ENCODE results near the gene SGSM2.

Gene SGSM2

DNA sequence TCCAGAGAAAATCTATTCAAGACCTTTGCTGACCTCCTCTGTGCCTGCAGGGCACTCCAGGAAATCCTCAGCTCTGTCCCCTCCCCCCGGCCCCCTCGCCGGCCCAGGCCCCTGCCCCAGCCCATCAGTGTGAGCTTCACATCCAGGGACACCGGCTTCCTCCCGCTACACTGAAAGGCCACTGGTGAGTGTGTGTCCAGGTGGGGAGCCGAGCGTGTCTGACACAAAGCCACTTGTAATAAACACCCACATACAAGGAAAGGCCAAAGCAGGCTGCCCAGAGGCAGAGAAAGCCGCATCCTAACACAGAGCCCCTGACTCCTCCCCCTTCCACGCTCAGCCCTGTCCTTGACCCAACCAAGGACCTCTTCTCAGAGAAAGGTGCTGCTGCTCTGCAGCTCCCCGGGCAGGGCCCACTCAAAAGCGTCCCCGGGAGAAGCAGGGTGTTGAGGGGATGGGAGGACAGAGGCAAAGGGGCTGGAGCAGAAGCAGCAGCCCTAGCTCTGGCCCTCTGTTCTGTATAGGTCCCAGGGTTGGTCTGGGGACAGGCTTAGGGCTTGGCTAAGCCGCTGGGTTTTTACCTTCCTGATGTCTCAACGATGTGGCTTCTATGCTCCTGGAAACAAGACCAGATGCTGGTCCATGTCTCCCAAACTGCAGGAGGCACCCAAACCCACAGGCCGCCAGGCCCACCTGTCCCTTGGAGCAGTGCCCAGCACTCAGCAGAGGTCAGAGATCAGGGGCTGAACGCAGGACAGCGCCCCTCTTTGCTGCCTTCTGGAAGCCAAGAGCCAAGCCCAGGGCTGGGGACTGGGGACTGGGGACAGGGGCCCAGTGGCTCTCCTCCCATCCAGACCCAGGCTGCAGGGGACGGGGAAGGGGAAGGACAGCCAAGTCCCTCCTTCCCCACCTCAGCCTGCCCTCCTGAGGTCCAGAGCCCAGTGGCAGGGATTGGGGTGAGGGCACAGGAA, 48.2 kb downstream of the SGSM2 start:
- no peaks in the 10 kb centered on the region for H3K27me3 ChIP-seq (replicated peaks in 2 of 5; ENCODE audit: control insufficient read depth in 4 of 5, insufficient read depth in 5 of 5, low read length in 4 of 5)
- WGBS (ENCODE audit: insufficient coverage): 94% methylated on average over 13 of the region's 18 CpGs
- H3K9me3 ChIP-seq (ENCODE audit: control extremely low read depth in 1 of 5, control insufficient read depth in 4 of 5, insufficient read depth in 2 of 5, low read depth in 1 of 5, low read length in 4 of 5): no peaks in the 10 kb centered on the region
- CTCF ChIA-PET: interaction anchor here (0.9 to 18.5 kb wide), 4 partner anchors 10 to 35 kb away, joined by 3 to 311 read pairs (median 26); no protein-coding TSS in a partner anchor
- POLR2A ChIA-PET: interaction anchor here (0.6 kb wide), 2 partner anchors 8 to 405 kb away, joined by 3 to 4 read pairs; no protein-coding TSS in a partner anchor
- no peak overlapping the region for H3K27ac ChIP-seq (ENCODE audit: insufficient read depth in 1 of 2, low read depth in 1 of 2, low read length in 2 of 2, poor library complexity in 1 of 2, severe bottlenecking in 2 of 2)
- peaks cover 0 to 8% (median 4%) of the 10 kb centered on the region in 4 experiments for H3K4me1 ChIP-seq (ENCODE audit: control extremely low read depth in 1 of 4, control insufficient read depth in 4 of 4, insufficient read depth in 4 of 4, low read length in 3 of 4)
- peaks cover 8 to 49% (median 36%) of the 10 kb centered on the region in 4 experiments for H3K36me3 ChIP-seq (ENCODE audit: control insufficient read depth in 4 of 4, insufficient read depth in 4 of 4, low read length in 3 of 4)
- DNase-seq: no peak
- H3K4me3 ChIP-seq (ENCODE audit: control insufficient read depth in 1 of 7, extremely low read depth in 1 of 7, insufficient read depth in 4 of 7, low read depth in 2 of 7, low read length in 6 of 7): no peak overlapping the region

DNA sequence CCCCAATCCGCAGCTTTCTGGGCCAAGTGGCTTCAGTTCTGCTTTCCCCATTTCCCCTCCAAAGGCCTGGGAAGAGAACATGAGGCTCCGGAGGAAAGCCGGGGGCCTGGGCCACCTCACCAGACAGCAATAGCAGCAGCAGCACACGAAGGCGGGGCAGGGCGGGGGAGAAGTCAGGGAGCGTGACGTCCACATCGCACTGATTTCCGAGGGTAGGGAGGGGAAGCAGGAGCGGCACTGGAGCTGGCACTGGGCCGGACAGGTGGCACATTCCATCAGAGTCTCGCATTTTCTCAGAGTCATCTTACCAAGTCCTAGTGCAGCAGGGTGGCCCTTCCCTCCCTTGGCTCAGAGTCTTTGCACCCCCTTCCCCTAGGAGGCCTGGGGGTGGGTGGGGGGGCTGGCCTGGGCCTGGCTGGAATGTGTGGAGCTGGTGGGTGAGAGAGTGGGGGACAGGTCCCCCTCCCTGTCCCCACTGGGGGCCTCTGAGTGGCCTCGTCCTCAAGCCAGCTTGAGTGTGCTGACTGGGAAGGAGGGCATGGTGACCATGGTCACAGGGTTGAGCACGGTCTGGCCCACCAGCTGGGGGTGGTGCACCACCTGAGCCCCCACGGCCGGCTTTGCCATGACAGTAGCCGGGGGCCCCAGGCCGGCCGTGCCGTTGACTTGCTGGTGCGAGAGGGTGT, 49.2 kb downstream of the SGSM2 start:
- H3K27me3 ChIP-seq (replicated peaks in 2 of 5; ENCODE audit: control insufficient read depth in 4 of 5, insufficient read depth in 5 of 5, low read length in 4 of 5): no peaks in the 10 kb centered on the region
- POLR2A ChIA-PET: no interaction called here
- no peak for DNase-seq
- H3K9me3 ChIP-seq (ENCODE audit: control extremely low read depth in 1 of 5, control insufficient read depth in 4 of 5, insufficient read depth in 2 of 5, low read depth in 1 of 5, low read length in 4 of 5): no peaks in the 10 kb centered on the region
- H3K4me1 ChIP-seq (ENCODE audit: control extremely low read depth in 1 of 4, control insufficient read depth in 4 of 4, insufficient read depth in 4 of 4, low read length in 3 of 4): peaks cover 4 to 18% (median 14%) of the 10 kb centered on the region in 4 experiments
- H3K4me3 ChIP-seq (ENCODE audit: control insufficient read depth in 1 of 7, extremely low read depth in 1 of 7, insufficient read depth in 4 of 7, low read depth in 2 of 7, low read length in 6 of 7): no peak overlapping the region
- H3K27ac ChIP-seq (ENCODE audit: insufficient read depth in 1 of 2, low read depth in 1 of 2, low read length in 2 of 2, poor library complexity in 1 of 2, severe bottlenecking in 2 of 2): no peak overlapping the region
- CTCF ChIA-PET: interaction anchor here (0.6 to 18.5 kb wide), 2 partner anchors 20 to 34 kb away, joined by 3 to 311 read pairs; no protein-coding TSS in a partner anchor
- H3K36me3 ChIP-seq (ENCODE audit: control insufficient read depth in 4 of 4, insufficient read depth in 4 of 4, low read length in 3 of 4): peaks cover 8 to 47% (median 28%) of the 10 kb centered on the region in 4 experiments
- 97% methylated on average over 17 of the region's 22 CpGs for WGBS (ENCODE audit: insufficient coverage)

DNA sequence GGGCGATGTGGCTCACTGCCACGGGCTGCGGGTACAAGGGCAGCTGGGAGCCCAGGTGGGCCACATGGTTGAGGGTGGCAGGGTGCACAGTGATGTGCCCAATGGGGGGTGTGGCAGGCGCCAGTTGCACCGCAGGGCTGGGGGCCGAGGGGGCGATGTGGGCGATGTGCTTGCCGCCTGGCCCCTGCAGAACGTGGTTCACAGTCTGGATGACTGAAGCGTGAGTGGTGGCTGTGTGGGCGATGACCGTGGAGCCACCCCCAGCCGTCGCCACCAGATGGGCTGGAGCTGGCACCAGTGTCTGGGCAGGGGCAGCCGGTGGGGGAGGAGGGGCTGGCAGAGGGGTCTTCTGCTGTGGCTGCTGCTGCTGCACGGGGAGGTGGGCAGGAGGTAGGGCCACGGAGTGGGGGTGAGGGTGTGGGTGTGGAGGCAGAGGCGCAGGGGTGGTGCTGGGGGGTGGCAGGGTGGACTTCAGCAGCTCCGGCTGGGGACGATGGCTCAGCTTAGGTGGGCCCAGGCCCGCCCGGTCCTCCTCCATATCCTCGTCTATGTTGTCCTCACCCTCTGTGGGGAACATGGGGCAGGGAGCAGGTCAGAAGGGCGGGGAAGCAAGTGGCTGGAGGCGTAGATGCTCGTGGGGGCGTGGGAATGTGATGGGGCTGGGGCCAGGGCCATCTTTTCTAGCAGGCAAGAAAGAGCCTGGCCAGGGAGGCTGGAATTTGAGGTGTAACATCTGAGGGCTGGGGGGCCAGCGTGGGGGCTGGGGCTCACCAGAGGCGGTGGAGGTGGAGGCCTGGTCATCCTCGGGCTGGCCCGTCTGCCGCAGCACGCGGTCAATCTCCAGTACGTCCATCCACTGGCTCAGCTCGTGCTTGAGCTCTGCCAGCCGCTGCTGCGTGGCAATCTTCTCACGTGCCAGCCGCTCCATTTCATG, 50.1 kb downstream of the SGSM2 start:
- peaks cover 8 to 47% (median 25%) of the 10 kb centered on the region in 4 experiments for H3K36me3 ChIP-seq (ENCODE audit: control insufficient read depth in 4 of 4, insufficient read depth in 4 of 4, low read length in 3 of 4)
- ChIA-PET POLR2A (no interaction called here), CTCF (interaction anchor here (1.2 to 18.5 kb wide), 3 partner anchors 20 to 33 kb away, joined by 3 to 311 read pairs (median 4); no protein-coding TSS in a partner anchor)
- H3K4me3 ChIP-seq (ENCODE audit: control insufficient read depth in 1 of 7, extremely low read depth in 1 of 7, insufficient read depth in 4 of 7, low read depth in 2 of 7, low read length in 6 of 7): no peak overlapping the region
- 98% methylated on average over 31 of the region's 41 CpGs for WGBS (ENCODE audit: insufficient coverage)
- H3K4me1 ChIP-seq (ENCODE audit: control extremely low read depth in 1 of 4, control insufficient read depth in 4 of 4, insufficient read depth in 4 of 4, low read length in 3 of 4): peaks cover 10 to 25% (median 22%) of the 10 kb centered on the region in 4 experiments
- no peaks in the 10 kb centered on the region for H3K27me3 ChIP-seq (replicated peaks in 2 of 5; ENCODE audit: control insufficient read depth in 4 of 5, insufficient read depth in 5 of 5, low read length in 4 of 5)
- H3K27ac ChIP-seq (ENCODE audit: insufficient read depth in 1 of 2, low read depth in 1 of 2, low read length in 2 of 2, poor library complexity in 1 of 2, severe bottlenecking in 2 of 2): no peak overlapping the region
- H3K9me3 ChIP-seq (ENCODE audit: control extremely low read depth in 1 of 5, control insufficient read depth in 4 of 5, insufficient read depth in 2 of 5, low read depth in 1 of 5, low read length in 4 of 5): no peaks in the 10 kb centered on the region
- DNase-seq: no peak

GRCh38 chr17:2388020-2388682, 50.9 kb downstream of the SGSM2 start:
- no peaks in the 10 kb centered on the region for H3K9me3 ChIP-seq (ENCODE audit: control extremely low read depth in 1 of 5, control insufficient read depth in 4 of 5, insufficient read depth in 2 of 5, low read depth in 1 of 5, low read length in 4 of 5)
- peaks cover 8 to 47% (median 25%) of the 10 kb centered on the region in 4 experiments for H3K36me3 ChIP-seq (ENCODE audit: control insufficient read depth in 4 of 4, insufficient read depth in 4 of 4, low read length in 3 of 4)
- ChIA-PET POLR2A (no interaction called here), CTCF (interaction anchor here (1.2 to 18.5 kb wide), 3 partner anchors 19 to 32 kb away, joined by 3 to 311 read pairs (median 4); no protein-coding TSS in a partner anchor)
- no peaks in the 10 kb centered on the region for H3K27me3 ChIP-seq (replicated peaks in 2 of 5; ENCODE audit: control insufficient read depth in 4 of 5, insufficient read depth in 5 of 5, low read length in 4 of 5)
- H3K4me1 ChIP-seq (ENCODE audit: control extremely low read depth in 1 of 4, control insufficient read depth in 4 of 4, insufficient read depth in 4 of 4, low read length in 3 of 4): peaks cover 10 to 27% (median 22%) of the 10 kb centered on the region in 4 experiments
- DNase-seq: no peak
- 94% methylated on average over 21 of the region's 21 CpGs for WGBS (ENCODE audit: insufficient coverage)
- H3K27ac ChIP-seq (ENCODE audit: insufficient read depth in 1 of 2, low read depth in 1 of 2, low read length in 2 of 2, poor library complexity in 1 of 2, severe bottlenecking in 2 of 2): no peak overlapping the region
- H3K4me3 ChIP-seq (ENCODE audit: control insufficient read depth in 1 of 7, extremely low read depth in 1 of 7, insufficient read depth in 4 of 7, low read depth in 2 of 7, low read length in 6 of 7): no peak overlapping the region

GRCh38 chr17:2388683-2389055, 51.4 kb downstream of the SGSM2 start:
- Histone ChIP-seq H3K9me3 (ENCODE audit: control extremely low read depth in 1 of 5, control insufficient read depth in 4 of 5, insufficient read depth in 2 of 5, low read depth in 1 of 5, low read length in 4 of 5) (no peaks in the 10 kb centered on the region), H3K27ac (ENCODE audit: insufficient read depth in 1 of 2, low read depth in 1 of 2, low read length in 2 of 2, poor library complexity in 1 of 2, severe bottlenecking in 2 of 2) (no peak overlapping the region), H3K4me3 (ENCODE audit: control insufficient read depth in 1 of 7, extremely low read depth in 1 of 7, insufficient read depth in 4 of 7, low read depth in 2 of 7, low read length in 6 of 7) (no peak overlapping the region), H3K4me1 (ENCODE audit: control extremely low read depth in 1 of 4, control insufficient read depth in 4 of 4, insufficient read depth in 4 of 4, low read length in 3 of 4) (peaks cover 10 to 29% (median 27%) of the 10 kb centered on the region in 4 experiments), H3K36me3 (ENCODE audit: control insufficient read depth in 4 of 4, insufficient read depth in 4 of 4, low read length in 3 of 4) (peaks cover 8 to 47% (median 25%) of the 10 kb centered on the region in 4 experiments), H3K27me3 (replicated peaks in 2 of 5; ENCODE audit: control insufficient read depth in 4 of 5, insufficient read depth in 5 of 5, low read length in 4 of 5) (no peaks in the 10 kb centered on the region)
- DNase-seq: peak in 2 of 3 donors; percentile 46 to 55
- ChIA-PET POLR2A (no interaction called here), CTCF (interaction anchor here (1.4 to 18.5 kb wide), 2 partner anchors 19 to 32 kb away, joined by 4 to 311 read pairs; no protein-coding TSS in a partner anchor)
- WGBS (ENCODE audit: insufficient coverage): 96% methylated on average over 15 of the region's 15 CpGs
